Activated naive CD4-positive, alpha-beta T cell treated with anti-CD3 and anti-CD28 coated beads for 36 hours (primary cell): ENCODE measurements around the gene PLCB2. TPM values are rescaled to one million over a fixed set of nuclear protein-coding genes. Genes with fewer than 3 reads are reported as not detected.

Experiments used
- CTCF ChIA-PET: fragments of 350-600 bp; sonication (Branson Sonifier 250); formaldehyde crosslinking; loops from one replicate; lab custom pipeline; 2021; ENCODE audit warnings: antibody characterized with exemption; lab: Charles Lee
- DNase-seq: peaks from one replicate; pipeline ENCODE4 v3.0.0-alpha.2; 2020
- H3K27ac Mint-ChIP-seq: one replicate; pipeline ENCODE4 v1.8.0; 2021; ENCODE audit warnings: mild to moderate bottlenecking, mixed read lengths
- H3K27me3 Mint-ChIP-seq: one replicate; pipeline ENCODE4 v1.8.0; 2021; ENCODE audit warnings: low read depth, mixed read lengths
- H3K36me3 Mint-ChIP-seq: one replicate; pipeline ENCODE4 v1.8.0; 2021; ENCODE audit warnings: low read depth, mixed read lengths
- H3K4me1 Mint-ChIP-seq: one replicate; pipeline ENCODE4 v1.8.0; 2021; ENCODE audit warnings: low read depth, mixed read lengths
- H3K4me3 Mint-ChIP-seq: one replicate; pipeline ENCODE4 v1.8.0; 2021; ENCODE audit warnings: mild to moderate bottlenecking, moderate library complexity, mixed read lengths
- H3K9me3 Mint-ChIP-seq: one replicate; pipeline ENCODE4 v1.8.0; 2021; ENCODE audit warnings: mixed read lengths
- intact Hi-C: fragments of 100-400 bp; cut with micrococcal nuclease; formaldehyde crosslinking; loops from one replicate; pipeline ENCODE4 v1.15.1; 2023
- total RNA-seq, 2 experiments: library from RNA; stranded (reverse); gene quantifications; one replicate each; pipeline ENCODE4 v1.2.3, GENCODE V29; 2021

The PLCB2 gene
- total RNA-seq, 2 experiments from 2014 or later = 55.0 to 56.7 TPM

DNA sequence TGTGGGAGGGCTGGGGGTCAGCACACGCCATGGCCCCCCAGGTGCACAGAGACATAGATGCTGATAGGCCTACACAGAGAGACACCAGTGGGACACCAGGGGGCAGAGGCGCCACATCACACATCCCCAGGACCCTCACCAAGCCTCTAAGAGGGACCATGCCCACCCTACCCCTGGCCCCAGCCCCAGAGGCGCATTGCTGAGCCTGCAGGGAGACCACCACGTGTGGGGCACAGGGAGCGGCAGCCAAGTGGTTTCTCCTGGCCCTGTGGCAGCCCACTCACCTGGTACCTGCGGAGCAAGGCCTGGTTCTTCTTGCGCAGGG is 31.8 kb upstream of the PLCB2 start:
- H3K27me3 Mint-ChIP-seq = no peaks in the 10 kb centered on the region
- H3K4me3 Mint-ChIP-seq = no peak overlapping the region
- intact Hi-C loops = no loop called here
- no peak for DNase-seq
- no peaks in the 10 kb centered on the region for H3K36me3 Mint-ChIP-seq
- H3K4me1 Mint-ChIP-seq = peaks cover 6% of the 10 kb centered on the region
- no peaks in the 10 kb centered on the region for H3K9me3 Mint-ChIP-seq
- CTCF ChIA-PET = interaction anchor here (1.1 to 19.2 kb wide), 10 partner anchors 10 to 113 kb away, joined by 3 to 448 read pairs (median 16); partner anchors contain the start of genes BAHD1, INAFM2, PHGR1 and PLCB2
- H3K27ac Mint-ChIP-seq = no peak overlapping the region

GRCh38 chr15:40338921-40339620 is 31.3 kb upstream of the PLCB2 start:
- Mint-ChIP-seq H3K9me3 (no peaks in the 10 kb centered on the region), H3K4me1 (peaks cover 11% of the 10 kb centered on the region), H3K27ac (no peak overlapping the region), H3K27me3 (no peaks in the 10 kb centered on the region), H3K36me3 (no peaks in the 10 kb centered on the region), H3K4me3 (no peak overlapping the region)
- CTCF ChIA-PET = interaction anchor here (1.1 to 19.2 kb wide), 15 partner anchors 11 to 241 kb away, joined by 3 to 448 read pairs (median 5); partner anchors contain the start of genes BAHD1, INAFM2, PAK6 and PHGR1
- intact Hi-C loops = loop anchor here (1.0 kb wide), 2 partner anchors 18 to 60 kb away; no protein-coding TSS in a partner anchor
- DNase-seq = no peak

GRCh38 chr15:40338041-40338657 is 30.4 kb upstream of the PLCB2 start:
- peak; percentile 82 for DNase-seq
- intact Hi-C loops = loop anchor here (1.0 kb wide), 2 partner anchors 17 to 59 kb away; no protein-coding TSS in a partner anchor
- Mint-ChIP-seq H3K27me3 (no peaks in the 10 kb centered on the region), H3K4me3 (no peak overlapping the region), H3K27ac (no peak overlapping the region), H3K9me3 (no peaks in the 10 kb centered on the region), H3K36me3 (no peaks in the 10 kb centered on the region), H3K4me1 (peaks cover 17% of the 10 kb centered on the region)
- CTCF ChIA-PET = interaction anchor here (0.6 to 19.2 kb wide), 37 partner anchors 9 to 299 kb away, joined by 3 to 448 read pairs (median 4); partner anchors contain the start of genes ANKRD63, INAFM2, IVD and KNL1

DNA sequence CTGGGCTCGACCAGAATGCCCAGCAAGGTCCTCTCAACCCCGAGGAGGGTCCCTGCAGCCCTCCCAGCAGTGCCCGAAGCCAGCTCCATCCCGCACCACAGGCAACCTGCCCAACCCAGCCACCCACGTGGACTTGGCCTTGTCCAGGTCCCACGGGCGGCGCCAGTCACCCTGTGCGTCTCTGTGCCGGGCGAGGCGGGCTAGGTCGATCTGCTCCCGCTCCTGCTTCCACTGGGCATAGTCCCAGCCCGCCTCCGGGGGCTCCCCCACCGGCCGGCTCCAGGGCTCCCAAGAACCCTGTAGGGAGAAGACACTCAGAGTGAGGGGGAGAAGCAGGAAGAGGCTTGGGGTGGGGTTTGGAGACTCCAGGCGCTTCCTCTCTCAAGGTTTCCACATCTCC is 29.9 kb upstream of the PLCB2 start:
- intact Hi-C loops = no loop called here
- Mint-ChIP-seq H3K4me3 (no peak overlapping the region), H3K4me1 (peaks cover 17% of the 10 kb centered on the region), H3K36me3 (no peaks in the 10 kb centered on the region), H3K27ac (no peak overlapping the region), H3K27me3 (no peaks in the 10 kb centered on the region), H3K9me3 (no peaks in the 10 kb centered on the region)
- DNase-seq = no peak
- CTCF ChIA-PET = interaction anchor here (0.6 to 19.2 kb wide), 37 partner anchors 9 to 414 kb away, joined by 3 to 448 read pairs (median 4); partner anchors contain the start of genes ANKRD63, INAFM2, IVD and KNL1

DNA sequence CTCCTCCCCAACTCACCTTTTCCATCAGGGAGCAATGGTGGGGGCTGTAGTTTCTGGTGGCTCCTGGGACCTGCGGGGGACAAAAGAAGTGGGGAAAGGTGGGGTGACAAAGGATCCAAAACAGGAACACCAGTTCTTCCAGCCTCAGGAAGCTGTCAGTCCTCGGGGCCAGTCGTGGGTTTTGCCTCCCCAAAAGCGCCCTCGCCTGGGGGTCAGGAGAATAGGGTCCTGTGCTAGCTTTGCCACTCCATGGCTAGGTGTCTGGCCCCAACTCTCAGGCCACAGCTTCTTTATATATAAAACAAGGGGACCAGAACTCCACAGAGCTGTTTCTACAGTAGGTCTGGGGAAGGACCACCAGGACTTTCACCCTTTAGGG is 29.0 kb upstream of the PLCB2 start:
- peak; percentile 38 for DNase-seq
- no peaks in the 10 kb centered on the region for H3K9me3 Mint-ChIP-seq
- H3K4me3 Mint-ChIP-seq = no peak overlapping the region
- H3K27me3 Mint-ChIP-seq = no peaks in the 10 kb centered on the region
- no peak overlapping the region for H3K27ac Mint-ChIP-seq
- peaks cover 17% of the 10 kb centered on the region for H3K4me1 Mint-ChIP-seq
- CTCF ChIA-PET = interaction anchor here (0.7 to 19.2 kb wide), 17 partner anchors 10 to 415 kb away, joined by 3 to 448 read pairs (median 4); partner anchors contain the start of genes ANKRD63, INAFM2, PHGR1 and PLCB2
- intact Hi-C loops = no loop called here
- H3K36me3 Mint-ChIP-seq = no peaks in the 10 kb centered on the region

- CTCF ChIA-PET = interaction anchor here (0.8 to 19.2 kb wide), 12 partner anchors 8 to 289 kb away, joined by 3 to 448 read pairs (median 12); partner anchors contain the start of genes ANKRD63, INAFM2 and PLCB2
- Mint-ChIP-seq H3K4me3 (no peak overlapping the region), H3K27me3 (no peaks in the 10 kb centered on the region), H3K27ac (no peak overlapping the region), H3K36me3 (no peaks in the 10 kb centered on the region), H3K9me3 (no peaks in the 10 kb centered on the region), H3K4me1 (peaks cover 17% of the 10 kb centered on the region)
- no peak for DNase-seq
- intact Hi-C loops = no loop called here
Observed at GRCh38 chr15:40335938-40336743, 28.4 kb upstream of the PLCB2 start.

- CTCF ChIA-PET = interaction anchor here (2.8 to 19.2 kb wide), 5 partner anchors 8 to 86 kb away, joined by 20 to 448 read pairs (median 214); partner anchors contain the start of genes INAFM2 and PLCB2
- Mint-ChIP-seq H3K4me1 (peaks cover 17% of the 10 kb centered on the region), H3K27ac (no peak overlapping the region), H3K27me3 (no peaks in the 10 kb centered on the region), H3K36me3 (no peaks in the 10 kb centered on the region), H3K9me3 (no peaks in the 10 kb centered on the region), H3K4me3 (no peak overlapping the region)
- DNase-seq = no peak
- intact Hi-C loops = no loop called here
Observed at GRCh38 chr15:40334941-40335795, 27.4 kb upstream of the PLCB2 start.

- Mint-ChIP-seq H3K27me3 (no peaks in the 10 kb centered on the region), H3K36me3 (no peaks in the 10 kb centered on the region), H3K4me1 (peaks cover 17% of the 10 kb centered on the region), H3K4me3 (no peak overlapping the region), H3K27ac (no peak overlapping the region), H3K9me3 (no peaks in the 10 kb centered on the region)
- CTCF ChIA-PET = interaction anchor here (0.6 to 19.2 kb wide), 5 partner anchors 7 to 91 kb away, joined by 3 to 448 read pairs (median 130); partner anchors contain the start of genes INAFM2 and PLCB2
- intact Hi-C loops = no loop called here
- DNase-seq = no peak
Observed at GRCh38 chr15:40334541-40334940, 26.8 kb upstream of the PLCB2 start.

GRCh38 chr15:40333922-40334492 is 26.3 kb upstream of the PLCB2 start:
- H3K4me1 Mint-ChIP-seq = peaks cover 17% of the 10 kb centered on the region
- no peaks in the 10 kb centered on the region for H3K27me3 Mint-ChIP-seq
- intact Hi-C loops = no loop called here
- CTCF ChIA-PET = interaction anchor here (0.6 to 19.2 kb wide), 5 partner anchors 7 to 92 kb away, joined by 3 to 448 read pairs (median 130); partner anchors contain the start of genes INAFM2 and PLCB2
- no peak overlapping the region for H3K27ac Mint-ChIP-seq
- peak overlapping the region; percentile 29 for H3K4me3 Mint-ChIP-seq
- peak; percentile 70 for DNase-seq
- H3K36me3 Mint-ChIP-seq = no peaks in the 10 kb centered on the region
- no peaks in the 10 kb centered on the region for H3K9me3 Mint-ChIP-seq

DNA sequence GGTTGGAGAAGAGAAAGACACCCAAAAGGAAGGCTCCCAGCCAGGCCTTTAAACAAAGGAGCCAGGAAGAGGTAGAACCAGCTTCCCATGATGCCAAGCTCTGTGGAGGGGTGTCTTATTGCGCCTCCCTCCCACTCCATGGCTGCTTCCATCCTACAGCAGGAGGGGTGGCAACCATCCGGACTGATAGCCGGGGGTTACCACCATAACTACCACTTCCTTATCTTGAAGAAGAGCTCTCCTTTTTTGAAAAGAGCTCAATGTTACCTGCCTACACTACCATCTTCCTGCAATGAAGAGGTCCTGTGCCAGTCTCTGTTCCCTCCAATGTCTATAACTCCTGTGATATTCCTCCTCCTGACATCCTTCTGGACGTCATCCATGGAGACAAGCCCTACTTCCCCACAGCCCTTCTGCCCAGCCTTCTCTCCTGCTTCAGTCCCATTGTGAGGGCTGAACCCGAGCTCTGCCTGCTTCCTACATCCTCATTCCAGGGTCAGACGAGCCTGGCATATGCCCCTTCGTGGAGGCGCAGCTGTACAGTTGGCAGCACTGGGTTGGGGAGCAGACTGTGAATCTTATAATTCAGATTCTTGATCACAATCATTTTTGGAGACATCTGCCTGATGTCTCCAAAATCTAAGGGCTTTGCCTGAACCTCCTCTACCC is 24.5 kb upstream of the PLCB2 start:
- CTCF ChIA-PET = interaction anchor here (1.2 to 19.2 kb wide), 4 partner anchors 12 to 53 kb away, joined by 4 to 448 read pairs (median 10); partner anchors contain the start of genes ANKRD63, INAFM2 and PLCB2
- no peak overlapping the region for H3K27ac Mint-ChIP-seq
- no peaks in the 10 kb centered on the region for H3K27me3 Mint-ChIP-seq
- intact Hi-C loops = no loop called here
- DNase-seq = no peak
- no peaks in the 10 kb centered on the region for H3K36me3 Mint-ChIP-seq
- no peaks in the 10 kb centered on the region for H3K9me3 Mint-ChIP-seq
- no peak overlapping the region for H3K4me3 Mint-ChIP-seq
- H3K4me1 Mint-ChIP-seq = peaks cover 15% of the 10 kb centered on the region
